Measurements from ENCODE around the gene ITPR1.

DNA sequence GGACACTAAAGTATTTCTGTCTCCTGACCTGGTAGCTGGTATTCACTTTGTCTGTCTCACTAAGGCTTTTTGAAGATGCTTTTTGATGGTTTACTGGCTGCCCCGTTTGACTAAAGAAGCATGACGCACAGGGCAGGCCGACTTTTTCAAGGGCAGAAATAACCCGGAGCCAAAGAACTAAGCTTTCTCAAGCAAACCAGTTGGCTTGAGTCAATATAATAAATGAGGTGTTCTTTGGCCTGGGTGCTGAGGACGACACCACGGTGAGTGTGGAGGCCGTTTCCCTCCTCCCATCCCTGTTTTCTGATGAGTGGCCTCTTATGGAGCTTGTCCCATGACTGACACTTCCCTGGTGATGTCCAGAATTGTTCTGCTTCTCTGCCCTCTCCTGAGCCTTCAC is 220.9 kb downstream of the ITPR1 start:
- TF ChIP-seq REST (IDR thresholded peaks at IDR 0.05; ENCODE audit: insufficient replicate concordance, low read depth) (no peak), SPI1 (IDR thresholded peaks at IDR 0.05; ENCODE audit: borderline replicate concordance, low read depth) (no peak), POLR2AphosphoS5 (IDR thresholded peaks at IDR 0.05; ENCODE audit: low read depth) (no peak)

Data from HL-60 (cell line).